GM18907 (cell line): Measurements from ENCODE around the gene FCAMR.

Source experiments
- ATAC-seq: cut with Tn5 transposase; IDR thresholded peaks from one replicate; pipeline ENCODE4 v1.9.1; 2021; ENCODE audit warnings: mild to moderate bottlenecking, moderate library complexity; ENCODE audit not compliant: unreplicated experiment

FCAMR gene

DNA sequence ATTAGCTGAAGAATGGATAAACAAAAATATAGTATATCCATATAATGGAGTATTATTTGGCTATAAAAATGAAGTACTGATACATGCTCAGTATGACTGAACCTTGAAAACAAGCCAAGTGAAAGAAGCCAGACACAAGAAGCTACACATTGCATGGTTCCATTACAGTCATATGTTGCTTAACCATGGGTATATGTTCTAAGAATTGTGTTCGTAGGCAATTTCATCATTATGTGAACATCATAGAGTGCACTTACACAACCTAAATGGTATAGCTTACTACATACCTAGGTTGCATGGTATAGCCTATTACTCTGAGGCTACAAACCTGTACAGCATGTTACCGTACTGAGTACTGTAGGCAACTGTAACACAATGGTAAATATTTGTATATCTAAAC is 28.6 kb upstream of the FCAMR start:
- ATAC-seq: no peak

DNA sequence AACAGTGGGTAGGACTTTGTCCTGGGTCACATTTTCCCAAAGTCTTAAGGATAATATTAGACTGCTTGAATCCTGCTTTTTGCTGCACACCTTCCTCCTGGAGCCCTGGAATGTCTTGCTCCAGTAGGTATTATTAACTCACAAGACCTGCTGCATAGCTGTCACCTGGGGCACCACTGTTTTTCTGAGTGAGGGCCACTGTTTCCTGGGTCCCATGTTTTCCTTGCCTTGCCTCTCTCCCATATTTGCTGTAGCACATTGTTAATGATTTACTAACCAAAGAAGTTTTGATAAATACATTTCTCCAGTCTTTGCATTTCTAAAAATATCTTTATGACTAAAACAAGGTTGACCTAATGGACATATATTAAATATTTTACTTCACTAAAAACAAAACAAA is 22.5 kb upstream of the FCAMR start:
- no peak for ATAC-seq

DNA sequence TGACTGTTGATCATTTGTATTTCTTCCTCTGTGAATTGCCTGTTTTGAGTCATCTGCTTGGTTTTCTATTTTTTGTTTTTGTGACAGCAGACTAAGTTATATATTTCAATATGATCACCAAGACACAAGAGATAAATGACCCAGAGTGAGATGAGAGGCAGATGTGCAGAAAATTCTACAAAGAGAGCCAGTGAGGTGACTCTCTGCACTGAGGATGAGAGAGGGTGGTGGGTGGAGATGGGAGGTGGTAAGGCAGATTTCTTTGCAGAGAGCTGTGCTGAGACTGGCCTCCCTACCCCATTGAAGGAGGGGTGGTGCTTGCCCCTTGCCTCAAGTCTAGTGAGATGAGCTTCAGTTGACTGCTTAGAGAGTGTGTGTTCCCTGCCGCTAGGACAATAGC is 17.6 kb upstream of the FCAMR start:
- no peak for ATAC-seq

DNA sequence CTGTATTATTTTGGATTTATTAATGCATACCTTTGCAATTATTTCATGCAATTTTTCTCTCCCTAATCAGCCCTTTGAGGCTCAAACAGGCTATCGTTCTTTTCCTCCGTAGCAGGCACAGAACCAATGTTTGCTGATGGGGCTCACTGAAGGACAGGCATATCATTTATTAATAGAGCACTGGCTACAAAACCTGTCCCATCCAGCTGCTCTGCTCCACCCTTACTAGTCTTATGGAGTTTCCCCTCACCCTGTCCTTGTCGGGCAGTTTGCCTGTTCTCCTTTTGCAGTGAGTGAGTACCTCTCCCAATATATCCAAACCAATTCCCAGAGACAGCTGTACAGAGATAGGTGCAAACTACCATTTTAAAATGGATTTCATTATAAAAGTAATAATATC is 16.6 kb upstream of the FCAMR start:
- no peak for ATAC-seq

DNA sequence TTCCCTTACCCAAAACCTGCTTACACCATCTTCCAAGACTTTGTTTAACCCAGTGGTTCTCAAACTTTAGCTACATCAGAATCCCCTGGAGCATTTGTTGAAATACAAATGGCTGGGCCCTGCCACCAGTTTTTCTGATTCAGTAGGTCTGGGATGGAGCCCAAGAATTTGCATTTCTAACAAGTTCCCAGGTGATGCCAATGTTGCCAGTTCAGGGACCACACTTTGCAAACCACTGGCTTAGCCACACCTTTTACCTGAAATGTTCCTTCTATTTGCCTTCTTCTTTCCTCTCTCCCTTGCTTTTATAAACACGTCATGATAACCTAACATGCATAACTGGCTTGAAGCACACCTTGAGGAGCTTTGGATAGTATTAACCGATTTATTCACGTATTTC is 16.1 kb upstream of the FCAMR start:
- no peak for ATAC-seq

DNA sequence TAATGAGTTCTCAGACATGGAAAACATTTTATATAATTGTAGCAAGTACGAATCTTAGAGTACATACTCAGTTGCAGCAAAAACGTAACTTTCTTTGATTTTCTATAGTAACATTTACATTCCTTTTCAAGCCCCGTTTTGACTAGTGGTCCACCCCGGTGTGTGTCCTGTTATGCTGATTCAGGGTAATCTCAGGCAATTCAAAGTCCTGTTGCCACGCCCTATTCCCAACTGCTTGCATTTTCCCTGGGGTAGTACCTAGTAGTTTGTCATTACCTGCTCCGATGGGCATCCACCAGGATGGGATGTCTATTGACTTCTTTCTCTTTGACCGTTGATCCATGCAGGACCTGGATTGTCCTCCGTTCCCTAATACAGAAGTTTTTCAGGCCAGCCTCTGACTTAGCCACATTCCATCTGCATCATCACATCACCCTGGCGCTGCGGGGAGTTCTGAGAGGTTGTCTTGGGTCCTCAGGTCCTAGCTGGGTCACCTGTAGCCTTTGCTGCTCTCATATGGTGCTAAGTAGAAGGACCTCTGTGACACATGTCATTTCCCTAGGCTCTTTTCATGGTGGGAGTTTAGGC is 15.0 kb upstream of the FCAMR start:
- ATAC-seq: no peak

DNA sequence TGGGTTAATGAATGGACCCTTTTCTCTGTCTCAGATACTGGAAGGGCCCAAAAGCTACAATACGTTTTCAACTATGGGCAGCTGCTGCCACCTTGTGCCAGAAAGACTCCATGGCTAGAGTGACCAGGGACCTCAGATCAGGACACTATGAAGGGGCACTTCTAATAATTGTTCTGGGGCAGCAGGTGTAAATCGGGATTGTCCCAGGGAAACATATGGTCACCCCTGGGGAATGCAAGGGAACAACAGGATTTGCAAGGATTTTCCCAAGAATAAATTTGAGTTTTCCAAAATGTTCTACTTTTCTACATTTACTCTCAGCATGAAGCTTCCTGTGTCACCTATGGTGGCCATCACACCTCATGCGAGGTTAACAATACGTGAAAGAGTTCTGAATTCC is 12.0 kb upstream of the FCAMR start:
- ATAC-seq: no peak

DNA sequence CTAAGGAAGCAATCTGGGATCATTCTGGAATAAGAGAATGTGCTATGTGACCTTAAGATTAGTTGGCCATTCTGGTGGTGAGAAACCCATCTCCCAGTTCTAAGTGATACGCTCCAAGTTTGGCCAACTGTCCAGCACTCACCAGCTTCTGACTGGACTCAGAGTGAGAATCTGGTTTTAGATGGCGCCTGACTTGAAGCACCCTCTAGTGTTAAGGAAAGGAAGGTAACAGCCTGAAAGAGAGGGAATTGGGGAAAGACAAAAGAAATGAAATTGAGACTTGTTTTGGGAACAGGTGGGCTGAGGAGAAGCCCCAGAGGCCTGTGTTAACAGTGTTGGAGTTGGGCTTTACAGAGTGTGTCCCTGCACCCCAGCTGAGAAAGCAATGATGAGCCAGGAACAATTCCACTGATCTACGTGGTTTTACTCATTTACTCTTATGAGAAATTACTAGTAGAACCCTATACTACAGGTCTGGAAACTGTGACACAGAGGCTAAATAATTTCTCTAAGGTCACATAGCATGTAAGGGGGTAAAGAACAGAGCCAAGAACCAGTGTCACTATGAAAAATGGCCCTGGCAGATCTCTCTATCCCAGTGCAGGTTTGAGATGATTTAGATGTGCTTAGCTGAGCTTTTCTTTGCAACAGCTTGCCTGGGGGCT is 9.3 kb upstream of the FCAMR start:
- no peak for ATAC-seq

DNA sequence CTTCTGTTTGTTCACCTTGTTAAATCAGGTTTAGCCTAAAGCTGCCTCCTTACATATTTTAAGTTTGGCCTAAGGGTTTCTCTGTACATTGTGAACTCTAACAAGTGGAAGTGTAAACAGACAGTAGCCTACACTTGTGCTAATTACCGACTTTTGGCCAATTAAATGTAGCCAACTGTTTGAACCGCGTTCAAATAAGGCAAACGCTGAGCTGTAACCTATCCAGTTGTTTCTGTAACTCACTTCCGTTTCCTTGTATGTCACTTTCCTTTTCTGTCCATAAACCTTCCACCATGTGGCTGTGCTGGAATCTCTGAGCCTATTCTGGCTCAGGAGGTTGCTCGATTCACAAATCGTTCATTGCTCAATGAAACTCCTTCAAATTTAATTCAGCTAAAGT is 8.0 kb upstream of the FCAMR start:
- no peak for ATAC-seq

DNA sequence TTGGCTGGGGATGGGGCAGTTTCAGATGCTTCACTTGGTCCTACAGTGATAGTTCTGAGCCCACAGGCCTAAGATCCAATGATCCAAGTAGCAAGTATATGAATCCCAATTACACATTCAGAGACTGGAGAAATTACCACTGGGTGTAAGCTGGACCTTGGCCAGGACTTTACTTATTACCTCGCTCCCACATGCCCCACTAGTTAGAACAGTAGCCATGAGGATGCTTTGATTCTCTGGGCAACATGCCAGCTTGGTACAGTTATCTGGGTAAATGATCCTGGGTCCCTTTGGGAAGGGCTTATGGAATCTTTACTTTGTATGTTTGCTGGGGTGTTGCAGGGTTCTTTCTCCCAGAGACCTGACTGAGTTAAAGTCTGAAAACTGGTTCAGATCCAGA is 5.0 kb upstream of the FCAMR start:
- ATAC-seq: no peak

DNA sequence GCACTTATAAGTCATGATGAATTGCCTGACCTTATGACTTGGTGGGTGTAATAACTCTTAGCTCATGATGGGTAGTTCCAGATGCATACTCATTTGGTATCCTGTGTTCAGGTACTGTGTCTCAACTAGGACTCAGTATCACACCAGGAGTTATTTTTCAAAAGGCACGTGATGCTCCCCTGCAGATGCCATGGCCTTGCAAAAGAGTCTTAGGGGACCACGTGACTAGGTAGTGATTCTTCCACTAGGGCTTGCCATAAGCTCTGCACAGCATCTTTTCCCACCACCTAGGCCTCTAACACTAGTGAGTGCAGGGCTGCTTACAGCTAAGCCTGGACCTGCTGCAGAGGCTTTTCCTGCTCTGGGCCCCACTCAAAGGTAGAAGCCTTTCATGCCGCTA is 3.9 kb upstream of the FCAMR start:
- no peak for ATAC-seq

DNA sequence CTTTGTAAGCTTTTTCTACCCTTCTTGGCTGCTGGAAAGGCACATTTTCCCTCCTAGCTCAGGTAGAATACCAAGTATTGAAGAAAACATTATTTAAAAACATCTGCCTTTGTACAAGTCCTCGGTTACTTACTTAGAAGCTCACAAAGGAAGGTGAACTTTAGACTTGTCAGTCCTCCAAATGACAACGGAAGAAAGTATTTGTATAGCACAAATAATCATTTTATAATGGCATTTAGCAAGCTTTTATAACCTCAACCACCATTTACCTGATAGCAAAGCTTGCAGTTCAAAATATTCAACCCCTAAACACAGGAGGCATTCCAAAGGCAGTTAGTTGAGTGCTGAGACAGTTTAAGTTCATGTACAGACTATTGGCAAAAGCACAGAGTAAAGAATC is 2.5 kb upstream of the FCAMR start:
- no peak for ATAC-seq

DNA sequence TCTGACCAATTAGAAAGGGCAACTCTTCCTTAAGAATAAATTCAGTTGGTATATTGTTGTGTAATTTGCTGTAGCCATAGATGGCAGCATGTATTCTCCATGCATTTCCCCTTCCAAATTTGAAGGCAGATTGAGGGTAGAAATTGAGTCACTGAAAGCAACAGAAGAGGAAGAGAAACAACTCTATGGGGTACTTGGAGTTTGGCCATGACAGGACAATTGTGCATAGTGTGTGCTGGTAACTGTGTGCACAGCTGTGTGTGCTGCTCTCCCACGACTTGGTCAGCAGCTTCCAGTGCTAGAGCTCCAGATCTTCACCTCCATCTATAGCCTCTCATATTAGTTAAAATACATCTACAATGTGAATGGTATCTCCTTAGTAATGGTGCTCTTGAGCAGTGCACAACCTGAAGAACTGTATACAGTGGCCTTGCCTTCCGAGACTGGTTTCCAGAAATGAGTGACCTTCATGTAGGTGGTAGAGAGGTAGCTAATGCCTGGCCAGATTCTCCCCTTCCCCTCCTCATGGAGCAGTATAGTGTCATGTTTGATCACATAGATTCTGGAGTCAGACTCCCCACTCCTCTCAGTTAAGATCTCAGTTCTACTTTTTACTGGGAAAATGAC is 882 bp upstream of the FCAMR start:
- no peak for ATAC-seq

DNA sequence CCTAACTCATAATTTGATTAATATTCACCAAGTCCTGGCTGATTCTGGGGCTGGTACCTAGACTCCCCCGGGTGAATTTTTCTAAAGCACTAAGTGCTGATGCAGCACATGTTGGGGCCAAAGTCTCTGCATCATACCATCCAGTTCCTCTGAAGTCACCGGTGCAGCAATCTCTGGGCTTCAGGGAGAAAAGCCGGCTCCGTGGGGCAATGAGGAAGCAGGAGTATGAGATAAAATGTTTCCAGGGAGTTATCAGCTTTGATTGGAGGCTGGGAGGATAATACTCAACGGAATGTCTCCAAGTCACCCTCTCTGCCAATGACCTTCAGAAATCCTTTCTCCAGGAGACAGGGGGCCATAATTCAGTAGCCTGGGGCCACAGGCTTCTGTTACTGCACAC is 1.2 kb downstream of the FCAMR start:
- no peak for ATAC-seq

DNA sequence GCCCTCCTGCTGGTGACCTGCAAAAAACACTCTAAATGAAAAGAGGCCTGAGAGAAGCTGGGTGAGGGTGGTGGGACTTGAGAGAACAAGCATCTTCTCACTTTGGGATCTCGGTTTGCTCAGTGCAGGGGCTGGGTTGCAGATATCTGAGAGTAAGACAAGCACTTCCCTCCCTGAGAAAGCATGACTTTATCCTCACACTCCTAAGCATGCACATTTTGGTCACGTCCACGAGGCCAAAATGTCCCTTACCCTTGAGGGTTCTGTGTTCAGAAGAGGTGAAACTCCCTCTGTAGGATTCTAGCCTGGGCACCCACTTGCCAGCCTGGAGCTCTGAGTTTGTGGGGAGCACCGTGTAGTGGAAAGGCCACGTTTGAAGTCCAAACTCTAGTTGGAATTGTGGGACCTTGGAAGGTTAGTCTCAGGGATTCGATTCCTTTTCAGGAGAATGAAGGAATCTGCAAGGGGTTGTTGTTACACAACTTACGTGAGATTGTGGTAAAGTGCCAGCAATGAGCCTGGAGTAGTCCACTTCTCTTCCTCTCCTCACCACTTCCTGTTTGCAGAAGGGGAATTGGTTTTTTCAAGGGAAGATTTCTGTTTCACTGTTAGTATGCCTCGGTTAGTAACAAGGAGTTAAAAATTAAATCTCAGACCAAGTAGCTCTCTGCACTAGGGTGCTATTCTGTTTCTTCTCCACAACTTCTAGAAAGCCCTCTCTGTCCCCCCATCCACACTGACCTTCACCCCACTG is 3.0 kb downstream of the FCAMR start:
- peak; percentile 56 for ATAC-seq

DNA sequence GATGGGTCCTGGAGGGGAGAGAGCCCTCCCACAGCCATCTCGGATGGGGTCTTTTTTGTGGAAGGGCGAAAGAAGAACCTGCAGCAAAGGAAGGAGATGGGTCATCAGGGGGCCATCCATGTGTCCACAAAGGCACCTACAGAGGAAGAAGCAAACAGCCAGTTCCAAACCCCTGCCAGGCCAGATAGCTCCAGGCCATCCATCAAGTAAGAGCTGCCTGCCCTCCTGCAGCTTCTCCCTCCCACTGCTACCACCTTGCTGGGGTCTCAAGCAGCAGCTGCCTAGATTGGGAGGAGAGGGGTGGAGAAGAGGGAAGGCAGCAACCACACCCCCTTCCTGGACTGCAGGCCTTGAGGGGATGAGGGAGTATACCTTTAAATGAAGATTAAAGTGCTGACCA is 4.5 kb downstream of the FCAMR start:
- no peak for ATAC-seq

DNA sequence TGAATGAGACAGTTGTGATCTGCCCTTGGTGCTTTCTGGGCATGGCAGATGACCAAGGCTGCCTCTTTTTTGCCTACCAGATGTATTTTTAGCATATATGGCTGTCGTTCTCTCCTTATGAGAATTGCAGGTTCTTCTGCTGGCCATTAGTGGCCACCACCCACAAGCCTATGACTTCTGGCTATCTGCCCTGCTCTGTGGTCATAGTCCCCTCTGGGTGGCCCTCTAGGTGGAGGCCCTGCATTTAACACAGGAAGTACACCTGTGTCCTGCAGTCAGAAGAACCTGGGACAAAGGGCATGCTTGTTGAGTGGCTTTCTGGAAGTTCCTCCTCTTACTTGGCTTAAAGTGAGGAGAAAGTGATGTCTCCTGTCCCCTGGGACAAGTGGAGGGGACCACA is 6.5 kb downstream of the FCAMR start:
- no peak for ATAC-seq

DNA sequence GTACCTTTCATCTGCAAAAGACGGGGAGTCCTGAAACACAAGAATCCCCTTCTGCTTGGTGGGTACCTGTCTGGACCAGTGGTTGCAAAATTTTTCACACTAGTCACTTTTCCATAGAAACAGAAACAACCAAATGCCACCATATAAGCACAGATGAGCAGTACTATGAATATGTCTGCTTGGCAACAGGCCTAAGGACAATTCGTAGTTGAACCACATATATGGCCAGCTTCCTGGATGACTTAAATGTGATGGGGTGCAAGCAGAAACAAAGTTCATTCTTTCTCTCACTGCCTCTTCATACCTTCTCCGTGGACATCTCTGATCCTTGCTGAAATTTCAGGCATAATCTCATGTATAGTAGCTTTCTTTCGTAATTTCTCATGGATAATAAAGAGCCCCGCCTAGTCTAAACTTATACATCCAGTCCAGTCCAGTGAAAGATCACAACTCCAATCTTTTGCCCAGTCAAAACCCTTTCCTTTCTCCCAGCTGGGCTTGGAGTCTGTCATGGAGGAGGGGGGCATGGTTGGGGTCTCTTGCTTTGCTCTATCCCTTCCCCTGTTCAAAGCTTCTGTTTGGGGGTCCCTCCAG is 7.0 kb downstream of the FCAMR start:
- no peak for ATAC-seq

DNA sequence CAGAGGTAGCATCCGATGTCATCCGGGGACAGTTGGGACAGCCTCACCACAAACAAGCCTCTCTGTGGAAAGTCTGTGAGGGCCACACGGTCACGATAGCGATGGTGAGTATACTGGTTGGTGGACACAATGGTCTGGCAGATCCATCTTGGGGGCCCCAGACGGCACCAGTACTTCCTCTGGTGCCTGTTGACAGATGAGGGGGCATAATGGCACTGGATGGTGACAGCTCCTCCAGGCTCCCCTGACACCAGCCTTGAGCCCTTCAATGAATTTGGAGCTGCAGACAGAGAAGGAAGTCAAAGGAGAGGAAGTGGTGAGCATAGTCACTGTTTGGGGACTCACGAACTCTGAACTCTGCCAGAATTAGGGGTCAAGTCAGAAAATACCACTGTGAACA is 8.0 kb downstream of the FCAMR start:
- ATAC-seq: no peak

DNA sequence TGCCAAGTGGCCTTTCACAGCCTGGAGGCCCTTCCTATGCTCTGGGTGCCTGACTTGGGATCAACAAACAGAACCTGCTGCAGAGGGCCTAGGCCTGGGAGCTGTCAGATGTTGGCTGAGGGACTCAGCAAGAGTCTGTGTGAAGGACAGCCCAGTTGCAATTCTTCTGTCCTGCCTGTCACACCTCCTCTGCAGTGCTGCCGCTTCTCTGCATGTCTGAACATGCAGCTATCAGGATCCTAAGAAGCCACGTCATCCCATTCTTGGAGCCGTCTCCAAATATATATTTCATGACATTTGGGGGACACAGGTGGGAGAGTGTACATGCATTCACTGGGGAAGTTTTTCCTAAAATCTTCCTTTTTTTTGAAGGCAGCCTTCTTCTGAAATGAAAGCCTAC is 8.6 kb downstream of the FCAMR start:
- ATAC-seq: no peak

DNA sequence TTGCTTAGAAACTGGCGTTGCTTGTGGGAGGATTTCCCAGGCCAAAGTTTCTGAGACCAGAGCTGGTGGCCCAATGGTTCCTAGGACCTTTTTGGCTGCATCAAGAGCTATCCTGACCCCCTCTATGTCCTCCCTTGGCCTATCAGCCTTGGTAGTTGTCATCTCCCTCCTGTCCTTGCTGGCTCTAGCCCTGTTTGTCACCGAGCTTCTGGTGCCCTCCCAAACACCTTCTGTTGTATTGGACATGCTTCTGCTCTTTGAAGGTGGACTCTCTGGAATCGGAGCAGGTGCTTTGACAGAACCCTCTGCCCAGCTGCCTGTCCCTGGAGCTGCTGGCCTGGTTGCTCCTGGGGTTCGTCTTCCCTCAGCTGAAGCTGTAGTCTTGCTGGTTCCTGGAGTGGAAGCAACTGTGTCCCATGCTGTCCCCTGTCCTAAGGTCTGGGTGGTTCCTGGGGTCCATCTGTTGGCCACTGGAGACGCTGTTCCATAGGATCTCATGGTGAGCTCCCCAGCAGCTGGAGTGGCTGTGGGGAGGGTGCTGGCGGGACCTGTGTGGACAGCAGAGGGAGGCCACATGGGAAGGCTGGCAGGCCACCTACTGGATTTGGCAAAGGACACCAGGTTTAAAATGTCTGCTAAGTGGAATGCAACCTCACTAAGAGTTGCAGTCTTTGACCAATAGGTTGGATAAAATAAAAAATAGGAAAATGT is 9.4 kb downstream of the FCAMR start:
- ATAC-seq: no peak
